Measurements from ENCODE around the gene DUSP6.
A peak's percentile ranks its signal among the peaks of the same experiment; 100 is the strongest.

The DUSP6 gene

DNA sequence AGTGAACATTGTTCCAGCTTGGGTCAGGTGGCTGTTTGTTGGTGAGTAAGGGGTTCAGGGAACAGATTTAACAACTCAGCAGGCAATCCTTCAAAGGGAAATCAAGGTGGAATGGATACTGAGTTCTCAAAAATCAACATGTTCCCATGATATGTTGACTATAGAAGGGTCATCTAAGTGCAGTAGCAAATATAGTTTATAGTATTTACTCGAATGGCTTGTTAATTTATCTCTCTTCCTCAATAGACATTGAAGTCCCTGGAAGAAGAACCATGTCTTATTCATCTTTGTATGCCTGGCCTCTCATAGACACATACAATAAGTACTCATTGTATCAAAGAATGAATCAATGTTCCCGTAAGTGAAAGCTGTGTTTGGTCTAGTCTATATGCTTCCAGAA, 24.5 kb upstream of the DUSP6 start:
- Histone ChIP-seq H4K8ac (ENCODE audit: low read depth, low read length) (no peak overlapping the region), H3K18ac (ENCODE audit: low read length) (no peak overlapping the region), H3K36me3 (ENCODE audit: control insufficient read depth in 1 of 2, insufficient read depth in 2 of 2, low read length in 2 of 2) (no peaks in the 10 kb centered on the region), H2BK5ac (ENCODE audit: low read depth, low read length, poor library complexity) (no peak overlapping the region), H3K79me2 (ENCODE audit: control insufficient read depth, insufficient read depth, low read length, poor library complexity) (no peaks in the 10 kb centered on the region), H3K27ac (ENCODE audit: low read depth, low read length) (no peak overlapping the region), H3K14ac (ENCODE audit: low read length) (no peak overlapping the region), H2AK5ac (ENCODE audit: low read length) (no peak overlapping the region), H3K9ac (ENCODE audit: low read length) (no peak overlapping the region), H3K4me3 (ENCODE audit: low read depth, low read length) (no peak overlapping the region), H3K9me3 (ENCODE audit: insufficient read depth, low read depth, low read length) (no peaks in the 10 kb centered on the region), H3K79me1 (ENCODE audit: low read length) (peaks cover 2% of the 10 kb centered on the region), H3K23ac (ENCODE audit: low read length) (no peak overlapping the region), H3K27me3 (ENCODE audit: insufficient read depth, low read length) (no peaks in the 10 kb centered on the region), H4K12ac (ENCODE audit: low read depth, low read length) (no peak overlapping the region), H4K91ac (ENCODE audit: low read depth, low read length) (no peak overlapping the region), H3K4ac (ENCODE audit: low read depth, low read length) (no peak overlapping the region), H2BK120ac (ENCODE audit: insufficient read depth, low read length, poor library complexity) (no peak overlapping the region), H3K4me1 (ENCODE audit: control insufficient read depth in 1 of 2, insufficient read depth in 2 of 2, low read length in 2 of 2) (peaks cover 5 to 15% of the 10 kb centered on the region in 2 experiments), H3K4me2 (ENCODE audit: low read length) (no peak overlapping the region), H2AFZ (ENCODE audit: insufficient read depth, low read length, poor library complexity) (no peak overlapping the region), H2BK12ac (ENCODE audit: low read length) (no peak overlapping the region)
- no CpG with 5 or more reads among the region's 2 CpGs for WGBS (ENCODE audit: extremely low coverage, insufficient coverage, insufficient read length)
- no peak for DNase-seq

GRCh38 chr12:89376202-89376529, 23.9 kb upstream of the DUSP6 start:
- Histone ChIP-seq H4K91ac (ENCODE audit: low read depth, low read length) (no peak overlapping the region), H2AK5ac (ENCODE audit: low read length) (no peak overlapping the region), H3K4me1 (ENCODE audit: control insufficient read depth in 1 of 2, insufficient read depth in 2 of 2, low read length in 2 of 2) (peaks cover 5 to 18% of the 10 kb centered on the region in 2 experiments), H2BK120ac (ENCODE audit: insufficient read depth, low read length, poor library complexity) (no peak overlapping the region), H3K9ac (ENCODE audit: low read length) (no peak overlapping the region), H2BK12ac (ENCODE audit: low read length) (no peak overlapping the region), H3K23ac (ENCODE audit: low read length) (no peak overlapping the region), H3K9me3 (ENCODE audit: insufficient read depth, low read depth, low read length) (no peaks in the 10 kb centered on the region), H2BK5ac (ENCODE audit: low read depth, low read length, poor library complexity) (no peak overlapping the region), H3K27ac (ENCODE audit: low read depth, low read length) (no peak overlapping the region), H4K12ac (ENCODE audit: low read depth, low read length) (no peak overlapping the region), H3K4ac (ENCODE audit: low read depth, low read length) (no peak overlapping the region), H2AFZ (ENCODE audit: insufficient read depth, low read length, poor library complexity) (no peak overlapping the region), H4K8ac (ENCODE audit: low read depth, low read length) (no peak overlapping the region), H3K79me1 (ENCODE audit: low read length) (peaks cover 2% of the 10 kb centered on the region), H3K4me3 (ENCODE audit: low read depth, low read length) (no peak overlapping the region), H3K27me3 (ENCODE audit: insufficient read depth, low read length) (no peaks in the 10 kb centered on the region), H3K18ac (ENCODE audit: low read length) (no peak overlapping the region), H3K14ac (ENCODE audit: low read length) (no peak overlapping the region), H3K79me2 (ENCODE audit: control insufficient read depth, insufficient read depth, low read length, poor library complexity) (no peaks in the 10 kb centered on the region), H3K36me3 (ENCODE audit: control insufficient read depth in 1 of 2, insufficient read depth in 2 of 2, low read length in 2 of 2) (no peaks in the 10 kb centered on the region), H3K4me2 (ENCODE audit: low read length) (no peak overlapping the region)
- DNase-seq, result no peak
- WGBS (ENCODE audit: extremely low coverage, insufficient coverage, insufficient read length), result no CpG with 5 or more reads among the region's 1 CpG

- Histone ChIP-seq H4K91ac (ENCODE audit: low read depth, low read length) (no peak overlapping the region), H3K9me3 (ENCODE audit: insufficient read depth, low read depth, low read length) (no peaks in the 10 kb centered on the region), H3K18ac (ENCODE audit: low read length) (no peak overlapping the region), H2AK5ac (ENCODE audit: low read length) (no peak overlapping the region), H3K4me1 (ENCODE audit: control insufficient read depth in 1 of 2, insufficient read depth in 2 of 2, low read length in 2 of 2) (peaks cover 12 to 30% of the 10 kb centered on the region in 2 experiments), H3K79me1 (ENCODE audit: low read length) (peaks cover 8% of the 10 kb centered on the region), H3K79me2 (ENCODE audit: control insufficient read depth, insufficient read depth, low read length, poor library complexity) (no peaks in the 10 kb centered on the region), H3K27ac (ENCODE audit: low read depth, low read length) (no peak overlapping the region), H2AFZ (ENCODE audit: insufficient read depth, low read length, poor library complexity) (no peak overlapping the region), H3K23ac (ENCODE audit: low read length) (no peak overlapping the region), H3K4me3 (ENCODE audit: low read depth, low read length) (no peak overlapping the region), H2BK5ac (ENCODE audit: low read depth, low read length, poor library complexity) (no peak overlapping the region), H2BK12ac (ENCODE audit: low read length) (no peak overlapping the region), H3K36me3 (ENCODE audit: control insufficient read depth in 1 of 2, insufficient read depth in 2 of 2, low read length in 2 of 2) (no peaks in the 10 kb centered on the region), H4K8ac (ENCODE audit: low read depth, low read length) (no peak overlapping the region), H2BK120ac (ENCODE audit: insufficient read depth, low read length, poor library complexity) (no peak overlapping the region), H4K12ac (ENCODE audit: low read depth, low read length) (no peak overlapping the region), H3K4ac (ENCODE audit: low read depth, low read length) (no peak overlapping the region), H3K9ac (ENCODE audit: low read length) (no peak overlapping the region), H3K27me3 (ENCODE audit: insufficient read depth, low read length) (no peaks in the 10 kb centered on the region), H3K14ac (ENCODE audit: low read length) (no peak overlapping the region), H3K4me2 (ENCODE audit: low read length) (no peak overlapping the region)
- DNase-seq, result peak in 1 of 2 donors; percentile 59
- WGBS (ENCODE audit: extremely low coverage, insufficient coverage, insufficient read length), result no CpG with 5 or more reads among the region's 2 CpGs
Measured at GRCh38 chr12:89373763-89374572, 21.7 kb upstream of the DUSP6 start.

- peak overlapping the region; percentile 73 for H2BK12ac ChIP-seq (ENCODE audit: low read length)
- H3K4me3 ChIP-seq (ENCODE audit: low read depth, low read length), result no peak overlapping the region
- H2AFZ ChIP-seq (ENCODE audit: insufficient read depth, low read length, poor library complexity), result no peak overlapping the region
- no peak overlapping the region for H3K27ac ChIP-seq (ENCODE audit: low read depth, low read length)
- H4K8ac ChIP-seq (ENCODE audit: low read depth, low read length), result no peak overlapping the region
- no peaks in the 10 kb centered on the region for H3K79me2 ChIP-seq (ENCODE audit: control insufficient read depth, insufficient read depth, low read length, poor library complexity)
- no peak overlapping the region for H2BK5ac ChIP-seq (ENCODE audit: low read depth, low read length, poor library complexity)
- H4K12ac ChIP-seq (ENCODE audit: low read depth, low read length), result no peak overlapping the region
- no peak overlapping the region for H2AK5ac ChIP-seq (ENCODE audit: low read length)
- peak overlapping the region; percentile 51 for H4K91ac ChIP-seq (ENCODE audit: low read depth, low read length)
- H3K23ac ChIP-seq (ENCODE audit: low read length), result no peak overlapping the region
- DNase-seq, result peak; percentile 89 to 91
- peak overlapping the region; percentile 31 for H3K4me2 ChIP-seq (ENCODE audit: low read length)
- H3K4ac ChIP-seq (ENCODE audit: low read depth, low read length), result no peak overlapping the region
- H3K9ac ChIP-seq (ENCODE audit: low read length), result no peak overlapping the region
- H2BK120ac ChIP-seq (ENCODE audit: insufficient read depth, low read length, poor library complexity), result peak overlapping the region; percentile 29
- no peaks in the 10 kb centered on the region for H3K36me3 ChIP-seq (ENCODE audit: control insufficient read depth in 1 of 2, insufficient read depth in 2 of 2, low read length in 2 of 2)
- no CpG with 5 or more reads among the region's 6 CpGs for WGBS (ENCODE audit: extremely low coverage, insufficient coverage, insufficient read length)
- peaks cover 8% of the 10 kb centered on the region for H3K79me1 ChIP-seq (ENCODE audit: low read length)
- H3K14ac ChIP-seq (ENCODE audit: low read length), result no peak overlapping the region
- H3K27me3 ChIP-seq (ENCODE audit: insufficient read depth, low read length), result no peaks in the 10 kb centered on the region
- H3K18ac ChIP-seq (ENCODE audit: low read length), result no peak overlapping the region
- peaks cover 12 to 30% of the 10 kb centered on the region in 2 experiments for H3K4me1 ChIP-seq (ENCODE audit: control insufficient read depth in 1 of 2, insufficient read depth in 2 of 2, low read length in 2 of 2)
- H3K9me3 ChIP-seq (ENCODE audit: insufficient read depth, low read depth, low read length), result no peaks in the 10 kb centered on the region
Measured at GRCh38 chr12:89372584-89373370, 20.5 kb upstream of the DUSP6 start.

All from trophoblast cell (in vitro differentiated cells and primary cell).